GM18873 (cell line): ENCODE measurements around the gene CHMP6.

Experiments
- ATAC-seq: cut with Tn5 transposase; IDR thresholded peaks from one replicate; pipeline ENCODE4 v1.9.1; 2021; ENCODE audit warnings: mild to moderate bottlenecking, moderate library complexity, moderate number of reproducible peaks; ENCODE audit not compliant: unreplicated experiment, low FRiP score

The CHMP6 gene

DNA sequence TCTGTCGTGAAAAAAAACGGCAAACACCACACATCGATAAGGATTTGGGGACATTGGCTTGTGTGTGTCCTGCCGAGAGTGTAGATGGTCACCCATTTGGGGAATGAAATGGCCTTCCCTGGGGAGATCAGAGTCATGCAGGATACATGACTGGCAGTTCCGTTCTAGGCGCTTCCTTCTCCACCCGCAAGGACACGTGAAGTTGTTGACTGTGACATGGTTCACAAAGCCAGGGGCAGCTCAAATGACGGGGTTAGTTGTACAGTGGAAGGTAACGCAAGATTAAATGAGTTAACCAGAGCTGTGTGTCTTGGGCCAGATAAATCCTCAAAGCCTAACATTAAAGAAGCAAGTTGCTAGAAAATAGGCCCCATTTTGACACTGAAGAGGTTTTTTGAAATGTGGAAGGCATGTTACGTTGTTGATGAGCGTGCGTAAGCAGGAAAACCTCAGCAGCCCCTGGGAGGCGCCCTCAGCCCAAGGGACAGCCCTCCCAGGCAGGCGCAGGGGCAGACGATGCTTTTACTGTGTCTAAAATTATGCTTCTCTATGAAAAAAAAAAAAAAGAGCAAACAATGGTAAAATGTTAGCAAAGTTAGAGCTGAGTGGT lies 35.9 kb upstream of the CHMP6 start:
- ATAC-seq: no peak

DNA sequence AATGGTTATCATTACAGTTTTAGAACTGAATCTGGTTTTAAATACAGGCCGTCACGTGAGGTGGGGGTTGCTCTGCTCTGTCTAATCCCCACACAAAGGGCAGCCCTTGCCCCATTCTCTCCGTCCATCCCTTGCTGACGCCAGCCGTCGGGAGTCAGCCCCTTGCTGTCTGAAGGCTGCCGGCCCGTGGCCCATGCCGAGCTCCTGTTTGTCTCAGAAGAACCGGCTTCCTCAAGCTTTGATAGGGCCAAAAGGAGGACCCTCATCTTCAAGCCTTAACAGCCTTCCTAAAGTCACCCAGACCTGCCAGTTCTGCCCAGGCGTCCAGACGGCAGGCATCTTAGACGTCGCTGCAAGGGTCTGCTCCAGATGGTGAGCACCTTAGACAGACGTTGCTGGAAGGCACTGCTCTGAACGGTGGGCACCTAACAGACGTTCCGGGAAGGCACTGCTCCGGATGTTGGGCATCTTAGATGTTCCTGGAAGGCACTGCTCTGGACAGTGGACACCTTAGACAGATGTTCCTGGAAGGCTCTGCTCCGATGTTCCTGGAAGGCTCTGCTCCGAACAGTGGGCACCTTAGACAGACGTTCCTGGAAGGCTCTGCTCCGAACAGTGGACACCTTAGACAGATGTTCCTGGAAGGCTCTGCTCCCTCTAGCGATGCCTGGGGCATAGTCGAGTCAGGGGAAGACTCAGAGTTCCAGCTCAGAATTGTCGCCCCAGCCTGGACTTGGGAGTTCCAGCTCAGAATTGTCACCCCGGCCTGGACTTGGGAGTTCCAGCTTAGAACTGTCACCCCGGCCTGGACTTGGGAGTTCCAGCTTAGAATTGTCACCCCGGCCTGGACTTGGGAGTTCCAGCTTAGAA lies 35.1 kb upstream of the CHMP6 start:
- no peak for ATAC-seq

DNA sequence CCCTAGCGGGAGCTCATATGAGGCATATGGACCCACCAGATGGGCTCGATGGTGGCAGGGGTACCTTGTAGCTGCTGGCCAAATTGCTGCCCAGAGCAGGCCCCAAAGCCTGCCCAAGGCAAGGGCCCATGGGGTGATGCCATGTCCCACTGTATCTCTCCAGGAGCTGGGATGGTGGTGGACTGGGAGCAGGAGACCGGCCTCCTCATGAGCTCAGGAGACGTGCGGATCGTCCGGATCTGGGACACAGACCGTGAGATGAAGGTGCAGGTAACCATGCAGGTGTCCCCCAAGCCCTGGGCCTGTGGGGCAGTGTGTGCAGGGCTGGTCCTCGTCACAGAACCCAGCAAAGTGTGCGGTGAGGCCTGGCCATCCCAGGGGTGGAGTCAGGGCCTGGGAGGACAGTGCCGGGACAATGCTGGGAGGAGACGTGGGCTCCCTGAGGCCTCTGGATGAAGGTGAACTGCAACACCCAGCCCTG lies 34.1 kb upstream of the CHMP6 start:
- ATAC-seq: no peak

DNA sequence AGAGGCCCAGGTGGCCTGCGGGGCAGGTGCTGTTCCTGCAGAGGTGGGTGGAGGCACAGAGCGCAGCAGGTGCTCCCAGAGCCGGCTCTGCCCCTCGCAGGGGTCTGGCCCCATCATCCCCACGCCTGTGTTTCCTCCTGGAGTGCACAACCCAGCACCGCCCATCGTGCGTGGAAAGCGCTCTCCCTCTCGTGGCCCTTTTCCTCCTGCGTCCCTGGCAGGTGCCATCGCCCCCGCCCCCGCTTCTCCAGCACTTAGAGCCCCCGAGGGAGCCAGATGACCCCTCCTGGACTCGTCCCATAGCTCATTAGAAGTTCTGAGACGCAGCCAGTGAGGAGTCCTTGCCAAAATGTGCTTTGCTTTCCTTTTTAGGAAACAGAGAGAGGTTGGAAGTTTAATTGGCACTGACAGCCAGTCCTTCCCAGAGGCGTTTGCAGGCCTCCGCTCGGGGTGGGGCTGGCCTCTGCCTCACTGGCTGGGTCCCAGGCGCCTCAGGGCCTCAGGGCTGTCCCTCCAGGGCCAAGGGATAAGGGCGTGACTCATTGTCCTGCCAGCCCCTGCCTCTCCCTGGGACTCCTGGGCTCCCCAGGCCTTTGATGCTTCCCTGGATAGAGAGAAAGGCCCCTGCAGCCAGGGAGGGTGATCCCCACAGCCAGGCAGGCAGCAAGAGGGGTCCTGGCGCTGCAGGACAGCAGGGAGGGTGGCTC lies 32.2 kb upstream of the CHMP6 start:
- ATAC-seq: no peak

DNA sequence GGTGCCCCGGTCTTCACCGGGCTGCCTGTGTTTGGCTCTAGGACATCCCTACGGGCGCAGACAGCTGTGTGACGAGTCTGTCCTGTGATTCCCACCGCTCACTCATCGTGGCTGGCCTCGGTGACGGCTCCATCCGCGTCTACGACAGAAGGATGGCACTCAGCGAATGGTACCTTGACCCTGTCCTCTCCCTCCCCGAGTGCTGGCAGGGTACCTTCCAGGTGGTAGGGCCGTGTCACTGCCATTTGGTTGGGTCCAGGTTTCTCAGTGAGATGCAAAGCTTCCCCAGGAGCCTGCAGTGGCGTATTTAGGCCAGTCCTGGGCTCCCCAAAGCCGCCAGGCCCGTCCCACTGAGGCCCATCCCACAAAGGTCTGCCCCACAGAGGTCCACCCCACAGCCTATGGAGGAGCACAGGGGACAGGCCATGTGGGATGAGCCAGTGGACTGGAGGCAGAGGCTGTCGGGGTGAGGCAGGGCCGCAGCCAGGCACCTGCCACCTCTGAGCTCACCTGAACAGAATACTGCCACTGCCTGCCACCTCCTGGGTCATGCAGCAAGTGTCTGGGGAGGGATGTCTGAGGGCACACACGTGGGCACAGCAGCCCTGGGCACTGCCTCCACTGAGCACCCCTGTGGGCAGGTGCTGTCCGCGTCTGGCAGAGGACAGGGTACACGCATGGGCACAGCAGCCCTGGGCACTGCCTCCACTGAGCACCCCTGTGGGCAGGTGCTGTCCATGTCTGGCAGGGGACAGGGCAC lies 31.4 kb upstream of the CHMP6 start:
- no peak for ATAC-seq

DNA sequence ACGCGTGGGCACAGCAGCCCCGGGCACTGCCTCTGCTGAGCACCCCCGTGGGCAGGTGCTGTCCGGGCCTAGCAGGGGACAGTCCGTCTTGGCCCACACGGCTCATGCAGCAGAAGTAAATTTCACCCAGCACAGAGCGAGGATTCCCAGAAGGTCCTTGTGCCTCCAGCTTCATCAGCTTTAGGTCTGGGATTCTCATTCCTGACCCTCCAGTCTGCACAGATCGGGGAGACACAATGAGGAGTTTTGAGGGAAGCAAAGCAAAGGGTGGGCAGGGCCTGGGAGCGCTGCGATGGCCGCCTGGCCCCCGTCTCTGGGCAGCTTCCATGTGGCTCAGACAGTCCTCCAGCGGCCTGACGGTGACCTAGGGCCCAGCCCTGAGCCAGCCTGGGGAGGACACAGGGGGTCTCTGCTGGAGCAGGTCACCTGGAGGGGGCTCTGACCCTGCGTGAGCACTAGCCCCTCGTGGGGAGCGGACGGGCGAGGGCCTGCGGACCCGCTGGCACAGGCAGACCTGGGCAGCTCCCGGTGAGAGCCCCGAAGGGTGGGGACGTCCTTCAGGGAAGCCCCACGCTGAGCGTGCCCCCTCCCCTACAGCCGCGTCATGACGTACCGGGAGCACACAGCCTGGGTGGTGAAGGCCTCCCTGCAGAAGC lies 30.7 kb upstream of the CHMP6 start:
- ATAC-seq: no peak

DNA sequence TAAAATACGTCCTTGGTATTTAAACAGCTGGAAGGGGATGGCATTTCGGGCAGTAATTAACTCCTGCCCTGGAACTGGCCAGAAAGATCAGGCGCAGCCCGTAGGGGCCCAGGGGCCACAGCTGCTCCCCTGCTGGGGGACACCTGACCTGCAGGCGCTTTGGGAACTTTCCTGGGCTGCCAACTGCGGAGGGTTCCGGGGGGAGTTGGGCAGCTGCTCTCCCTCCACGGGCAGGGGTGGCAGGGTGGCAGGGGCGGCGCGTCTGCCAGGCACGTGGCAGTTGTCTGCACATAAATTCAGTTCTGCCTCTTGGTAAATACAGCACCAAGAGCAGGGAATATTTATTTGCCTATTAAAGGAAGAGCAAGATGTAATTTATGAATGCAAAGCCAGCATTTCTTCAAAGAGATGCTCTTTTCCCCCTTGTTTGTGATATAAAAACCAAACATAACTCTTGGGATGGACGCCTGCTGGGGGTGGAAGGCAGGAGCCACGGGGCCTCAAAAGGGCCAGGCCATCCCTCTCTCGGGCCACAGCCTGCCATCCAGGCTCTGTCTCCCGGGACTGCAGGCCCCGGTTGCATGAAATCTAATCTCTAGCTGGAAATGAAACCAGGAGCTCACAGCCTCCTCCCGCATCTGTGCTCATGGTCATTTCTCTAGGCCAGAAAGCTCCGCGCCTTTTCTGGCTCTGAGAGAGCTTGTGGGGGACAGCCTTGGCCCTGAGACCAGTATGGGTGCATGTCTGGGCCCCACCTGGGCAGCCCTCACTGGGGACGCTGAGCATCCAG lies 29.9 kb upstream of the CHMP6 start:
- ATAC-seq: no peak

DNA sequence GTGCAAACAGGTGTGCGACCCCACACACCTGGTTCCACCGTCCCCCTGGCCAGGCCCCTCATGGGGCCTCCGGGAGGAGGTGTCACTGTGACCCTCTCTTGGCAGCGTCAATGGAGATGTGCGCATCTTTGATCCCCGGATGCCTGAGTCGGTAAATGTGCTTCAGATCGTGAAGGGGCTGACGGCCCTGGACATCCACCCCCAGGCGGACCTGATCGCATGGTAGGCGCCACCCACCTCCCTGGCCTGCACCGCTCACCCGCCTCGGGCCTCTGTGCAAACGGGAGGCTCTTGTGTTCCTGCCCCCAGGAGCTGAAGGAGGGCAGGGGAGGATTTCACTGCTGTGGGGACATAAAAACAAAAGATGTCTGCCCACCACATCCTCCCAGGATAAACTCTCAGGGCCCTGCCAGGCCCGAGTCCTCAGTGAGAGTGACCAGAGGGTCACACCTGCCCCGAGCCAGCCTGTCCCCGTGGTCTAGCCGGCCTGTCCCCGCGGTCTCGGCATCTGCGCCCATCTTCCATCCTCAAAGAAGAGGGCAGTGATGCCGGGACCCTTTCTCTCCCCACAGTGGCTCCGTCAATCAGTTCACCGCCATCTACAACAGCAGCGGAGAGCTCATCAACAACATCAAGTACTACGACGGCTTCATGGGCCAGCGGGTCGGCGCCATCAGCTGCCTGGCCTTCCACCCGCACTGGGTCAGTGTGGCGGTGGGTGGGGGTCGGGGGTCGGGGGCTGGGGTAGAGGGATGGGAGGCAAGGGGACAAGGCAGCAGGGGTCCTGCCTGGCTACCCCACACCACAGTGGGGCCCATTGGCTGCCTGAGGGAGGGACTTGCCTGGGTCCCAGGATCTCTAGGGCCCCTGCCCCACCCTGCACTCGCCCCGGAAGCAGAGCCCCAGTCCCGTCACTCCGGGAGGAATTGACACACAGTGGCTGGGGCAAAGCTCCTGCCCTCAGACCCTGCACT lies 29.0 kb upstream of the CHMP6 start:
- no peak for ATAC-seq

DNA sequence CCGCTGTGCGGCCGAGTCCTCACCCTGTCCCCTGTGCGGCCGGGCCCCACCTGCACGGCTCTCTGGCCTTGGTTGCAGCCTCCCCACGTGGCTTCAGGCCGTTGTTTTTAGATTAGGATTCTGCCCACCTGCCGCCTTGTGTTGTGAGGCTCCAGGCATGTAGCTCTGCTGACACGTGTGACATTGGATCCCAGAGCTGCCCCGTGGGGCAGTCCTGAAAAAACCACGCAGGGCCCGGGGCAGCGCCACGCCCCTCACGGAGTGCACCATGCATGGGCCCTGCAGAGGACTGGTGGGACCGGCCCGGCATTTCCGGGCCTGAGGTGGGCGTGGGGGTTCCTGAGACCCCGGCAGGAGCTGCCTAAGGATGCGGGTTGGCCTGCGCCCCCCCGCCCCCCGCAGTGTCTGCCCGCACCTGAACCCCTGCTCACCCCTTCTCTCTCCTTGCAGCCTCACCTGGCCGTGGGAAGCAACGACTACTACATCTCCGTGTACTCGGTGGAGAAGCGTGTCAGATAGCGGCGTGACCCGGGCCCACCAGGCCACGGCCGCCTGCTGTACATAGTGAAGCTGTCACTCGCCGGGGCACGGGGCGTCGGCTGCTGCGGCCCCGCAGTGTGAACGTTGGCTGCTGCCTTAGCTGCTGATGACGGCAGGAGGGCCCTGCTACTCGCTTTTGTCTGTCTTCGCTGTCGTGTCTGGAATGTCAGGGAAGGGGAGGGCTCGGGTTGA lies 27.7 kb upstream of the CHMP6 start:
- ATAC-seq: no peak

DNA sequence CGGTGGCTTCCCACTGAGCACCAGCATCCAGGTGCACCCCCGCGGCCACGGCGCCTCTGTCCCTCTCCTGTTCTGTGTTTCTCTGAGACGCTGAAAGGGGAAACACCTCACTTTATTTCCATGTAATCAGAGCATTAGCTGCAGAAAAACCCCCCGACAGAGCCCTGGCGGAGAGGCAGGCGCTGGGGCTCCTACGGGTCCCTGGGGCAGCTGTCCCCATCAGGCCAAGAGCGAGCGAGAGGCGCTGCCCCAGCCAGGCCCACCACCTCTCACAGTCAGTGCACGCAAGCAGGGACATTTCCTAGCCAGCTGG lies 27.1 kb upstream of the CHMP6 start:
- no peak for ATAC-seq

DNA sequence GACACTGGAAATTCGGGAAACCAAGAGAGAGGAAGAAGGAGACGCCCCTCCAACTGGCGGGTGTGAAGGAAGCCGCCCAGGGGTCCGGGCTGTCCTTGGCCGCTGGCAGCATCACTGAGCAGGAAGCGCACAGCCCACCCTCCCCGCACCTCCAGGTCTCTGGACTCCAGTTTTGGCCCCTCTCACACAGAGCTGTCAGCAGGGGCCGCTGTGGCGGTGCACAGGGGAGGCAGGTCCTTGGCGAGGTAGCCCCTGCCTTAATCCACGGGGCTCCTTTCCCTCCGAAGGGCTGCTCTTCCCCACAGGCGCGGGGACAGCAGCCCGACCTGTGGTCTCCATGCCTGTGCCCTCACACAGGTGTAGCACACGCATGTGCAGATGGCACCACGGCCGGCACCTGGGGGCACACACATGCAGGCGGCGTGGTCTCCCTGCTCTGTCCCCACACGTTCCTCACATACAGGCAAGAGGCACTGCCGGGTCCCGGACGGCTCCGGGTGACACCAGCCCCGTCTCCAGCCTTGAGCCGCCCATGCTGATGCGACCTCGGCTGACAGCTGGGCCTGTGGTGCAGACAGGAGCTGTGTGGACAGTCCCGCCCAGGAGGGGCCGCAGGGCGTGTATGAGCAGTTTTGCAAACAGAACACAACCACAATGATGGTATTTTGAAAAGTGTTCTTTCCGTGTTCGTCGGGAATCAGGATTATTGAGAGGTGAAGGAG lies 26.6 kb upstream of the CHMP6 start:
- no peak for ATAC-seq

DNA sequence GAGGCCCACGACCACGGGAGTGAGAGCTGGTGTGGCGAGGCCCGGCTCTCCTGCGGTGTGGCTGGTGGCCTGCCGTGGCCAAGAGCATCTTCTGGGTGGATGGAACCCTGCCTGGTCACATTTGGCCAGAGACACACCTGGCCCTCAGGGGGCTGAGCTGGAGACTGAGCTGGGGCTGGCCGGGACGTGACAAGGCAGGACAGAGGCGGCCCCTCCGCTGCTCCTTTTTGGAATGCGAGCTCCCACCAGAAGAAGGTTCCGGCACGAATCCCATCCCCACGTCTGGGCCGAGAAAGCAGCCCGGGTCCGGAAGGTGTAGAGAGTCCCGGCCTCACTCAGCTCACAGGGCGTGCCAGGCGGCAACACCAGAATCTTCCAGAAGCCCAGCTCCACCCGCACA lies 26.0 kb upstream of the CHMP6 start:
- ATAC-seq: no peak

DNA sequence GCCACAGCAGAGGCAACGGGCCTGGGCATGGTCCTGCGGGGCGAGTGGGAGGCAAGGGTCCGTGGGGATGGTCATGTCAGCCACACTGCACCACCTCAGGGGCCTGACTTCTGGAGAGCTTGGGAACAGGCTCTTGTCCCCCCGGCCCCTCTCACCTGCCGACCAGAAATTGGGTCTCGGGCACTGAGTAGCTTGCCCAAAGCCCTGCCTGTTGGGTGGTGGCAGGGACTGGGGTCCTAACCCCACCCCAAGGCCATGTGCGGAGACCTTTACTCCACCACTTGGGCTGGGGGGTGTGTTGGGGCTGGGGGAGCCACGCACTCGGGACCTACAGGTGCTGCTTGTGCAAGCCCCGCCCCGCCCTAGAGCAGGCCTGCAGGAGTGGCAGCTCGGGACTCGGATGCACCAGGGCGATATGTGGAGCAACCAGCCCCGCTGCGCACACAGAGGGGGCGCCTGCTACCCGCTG lies 24.2 kb upstream of the CHMP6 start:
- ATAC-seq: no peak

DNA sequence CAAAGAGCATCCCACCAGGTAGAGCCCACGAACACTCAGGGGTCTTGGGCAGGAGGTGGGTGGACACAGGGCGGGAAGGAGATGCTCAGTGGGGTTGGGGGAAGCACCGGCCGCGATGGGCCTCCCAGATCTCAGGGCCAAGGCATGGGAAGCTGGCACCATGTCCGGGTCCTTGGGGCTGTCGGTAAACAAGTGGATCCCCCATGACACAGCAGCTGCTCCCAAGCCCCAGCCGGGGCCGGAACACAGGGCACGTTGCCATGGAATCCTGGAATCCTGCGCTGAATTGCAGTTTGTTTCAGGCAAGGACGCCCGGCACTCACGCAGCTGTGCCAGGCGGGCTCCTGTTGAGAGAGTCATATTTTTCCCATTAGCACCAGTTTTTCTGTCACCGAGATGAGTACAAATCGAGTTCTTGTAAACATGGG lies 23.0 kb upstream of the CHMP6 start:
- ATAC-seq: no peak

DNA sequence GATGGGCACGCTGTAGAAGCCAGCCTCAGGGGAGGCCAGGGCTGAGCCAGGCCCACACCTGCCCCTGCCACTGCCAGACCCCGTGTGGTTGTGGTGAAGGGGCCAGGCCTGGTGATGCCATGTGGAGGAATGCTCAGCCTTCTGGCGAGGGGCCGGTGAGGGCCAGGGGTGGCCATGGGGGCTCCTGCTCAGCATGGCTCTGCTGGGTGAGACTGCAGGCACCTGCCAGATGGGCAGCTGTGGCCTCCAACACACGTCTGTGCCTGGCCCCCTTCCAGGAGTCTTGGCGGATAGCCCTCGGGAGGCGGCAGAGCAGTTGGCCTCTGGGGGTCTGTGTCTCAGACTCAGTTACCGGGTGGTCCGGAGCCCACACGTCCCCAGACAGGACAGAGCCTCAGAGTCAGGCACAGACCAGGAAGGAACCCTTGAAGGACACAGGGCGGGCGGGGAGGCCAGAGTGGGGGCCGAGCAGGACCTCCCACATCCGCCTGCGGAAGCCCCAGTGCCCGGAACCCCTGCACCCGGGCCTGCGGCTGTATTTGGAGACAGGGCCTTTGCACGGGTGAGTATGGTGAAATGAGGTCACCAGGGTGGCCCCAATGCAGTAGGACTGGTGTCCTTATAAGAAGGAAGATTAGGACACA lies 22.5 kb upstream of the CHMP6 start:
- no peak for ATAC-seq

DNA sequence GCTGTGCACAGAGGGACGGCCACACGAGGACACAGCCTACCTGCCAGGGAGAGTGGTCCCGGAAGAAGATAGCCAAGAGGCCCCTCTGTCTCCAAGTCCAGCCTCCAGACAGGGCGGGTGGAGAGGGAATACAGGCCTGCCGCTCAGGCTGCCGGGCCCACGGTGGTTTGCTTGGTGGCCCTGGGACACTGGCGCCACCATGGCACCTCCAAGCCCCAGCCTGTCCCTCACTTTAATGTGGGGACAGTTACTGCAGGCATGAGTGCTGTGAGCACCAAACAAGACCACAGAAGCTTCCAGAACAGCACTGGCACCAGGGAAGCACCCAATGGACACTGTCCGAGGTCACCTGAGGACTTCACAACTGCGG lies 22.0 kb upstream of the CHMP6 start:
- ATAC-seq: no peak
